ENCODE measurements around the gene LRRC38.

DNA sequence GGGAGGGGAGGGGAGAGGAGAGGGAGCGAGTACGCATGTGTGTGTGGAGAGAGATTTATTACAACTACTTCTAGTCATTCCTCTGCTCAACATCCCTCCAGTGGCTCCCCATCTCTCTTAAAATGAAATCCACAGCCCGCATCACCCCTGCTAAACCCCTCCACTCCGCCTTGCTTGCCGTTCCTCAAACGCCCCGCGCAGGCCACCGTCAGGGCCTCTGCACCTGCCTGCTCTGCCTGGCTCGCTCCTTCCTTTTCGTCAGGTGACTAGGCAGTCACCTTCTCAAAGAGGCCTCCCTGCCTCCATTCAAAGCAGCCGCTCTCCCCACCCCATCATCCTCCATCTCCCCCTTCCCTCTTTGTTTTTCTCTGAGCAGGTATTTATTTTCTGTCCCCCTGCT is 29.9 kb downstream of the LRRC38 start:
- TF ChIP-seq, protein P1, sequence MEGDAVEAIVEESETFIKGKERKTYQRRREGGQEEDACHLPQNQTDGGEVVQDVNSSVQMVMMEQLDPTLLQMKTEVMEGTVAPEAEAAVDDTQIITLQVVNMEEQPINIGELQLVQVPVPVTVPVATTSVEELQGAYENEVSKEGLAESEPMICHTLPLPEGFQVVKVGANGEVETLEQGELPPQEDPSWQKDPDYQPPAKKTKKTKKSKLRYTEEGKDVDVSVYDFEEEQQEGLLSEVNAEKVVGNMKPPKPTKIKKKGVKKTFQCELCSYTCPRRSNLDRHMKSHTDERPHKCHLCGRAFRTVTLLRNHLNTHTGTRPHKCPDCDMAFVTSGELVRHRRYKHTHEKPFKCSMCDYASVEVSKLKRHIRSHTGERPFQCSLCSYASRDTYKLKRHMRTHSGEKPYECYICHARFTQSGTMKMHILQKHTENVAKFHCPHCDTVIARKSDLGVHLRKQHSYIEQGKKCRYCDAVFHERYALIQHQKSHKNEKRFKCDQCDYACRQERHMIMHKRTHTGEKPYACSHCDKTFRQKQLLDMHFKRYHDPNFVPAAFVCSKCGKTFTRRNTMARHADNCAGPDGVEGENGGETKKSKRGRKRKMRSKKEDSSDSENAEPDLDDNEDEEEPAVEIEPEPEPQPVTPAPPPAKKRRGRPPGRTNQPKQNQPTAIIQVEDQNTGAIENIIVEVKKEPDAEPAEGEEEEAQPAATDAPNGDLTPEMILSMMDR (IDR thresholded peaks at IDR 0.05; ENCODE audit: insufficient read depth, low read length, poor library complexity, severe bottlenecking) = no peak
- TF ChIP-seq EZH2phosphoT487 (conservative IDR thresholded peaks at IDR 0.05; ENCODE audit: low read length) = no peak

Data from SU-DHL-6 (cell line).